Fibroblast of peridontal ligament (primary cell): ENCODE data around the gene PDE11A.
A peak's percentile ranks its signal among the peaks of the same experiment; 100 is the strongest.

Source experiments
- DNase-seq: peaks from one replicate; pipeline ENCODE4 v3.0.0-alpha.2; 2010; ENCODE audit errors: extremely low read depth

Gene PDE11A

GRCh38 chr2:177629357-177630024 is 443.1 kb downstream of the PDE11A start:
- DNase-seq, result no peak

GRCh38 chr2:177628831-177629230 is 443.7 kb downstream of the PDE11A start:
- no peak for DNase-seq

GRCh38 chr2:177625744-177626650 is 446.6 kb downstream of the PDE11A start:
- DNase-seq, result no peak

GRCh38 chr2:177622521-177622920 is 450.1 kb downstream of the PDE11A start:
- DNase-seq, result peak; percentile 29

- no peak for DNase-seq
Observed at GRCh38 chr2:177619986-177620385, 452.6 kb downstream of the PDE11A start.

- DNase-seq, result no peak
Observed at GRCh38 chr2:177619461-177619860, 453.1 kb downstream of the PDE11A start.

- peak; percentile 89 for DNase-seq
Observed at GRCh38 chr2:177618255-177619253, 454.0 kb downstream of the PDE11A start.

GRCh38 chr2:177617849-177618248 is 454.7 kb downstream of the PDE11A start:
- DNase-seq, result no peak

GRCh38 chr2:177616731-177617130 is 455.8 kb downstream of the PDE11A start:
- DNase-seq, result no peak

GRCh38 chr2:177616066-177616465 is 456.5 kb downstream of the PDE11A start:
- no peak for DNase-seq

GRCh38 chr2:177612659-177613058 is 459.9 kb downstream of the PDE11A start:
- no peak for DNase-seq

GRCh38 chr2:177611310-177611886 is 461.2 kb downstream of the PDE11A start:
- DNase-seq, result no peak

- DNase-seq, result no peak
Observed at GRCh38 chr2:177610813-177611212, 461.8 kb downstream of the PDE11A start.

- peak; percentile 17 for DNase-seq
Observed at GRCh38 chr2:177606636-177607035, 465.9 kb downstream of the PDE11A start.

- peak; percentile 97 for DNase-seq
Observed at GRCh38 chr2:177604271-177605065, 468.1 kb downstream of the PDE11A start.

- DNase-seq, result no peak
Observed at GRCh38 chr2:177603768-177604167, 468.8 kb downstream of the PDE11A start.

GRCh38 chr2:177603181-177603580 is 469.4 kb downstream of the PDE11A start:
- no peak for DNase-seq

- no peak for DNase-seq
Observed at GRCh38 chr2:177602611-177603164, 469.9 kb downstream of the PDE11A start.

- DNase-seq, result no peak
Observed at GRCh38 chr2:177600917-177601316, 471.7 kb downstream of the PDE11A start.

- DNase-seq, result no peak
Observed at GRCh38 chr2:177599956-177600355, 472.6 kb downstream of the PDE11A start.
